Activated CD8-positive, alpha-beta memory T cell treated with anti-CD3 and anti-CD28 coated beads, Interleukin-2, amount 50 U/mL, for 48 hours (primary cell): ENCODE measurements around the gene ECM2.
"Not testable (repeated sequence)": the region's sequence is repeated elsewhere in the genome, so short reads cannot be mapped to it uniquely, and the experiment has no call there.

Source experiments
- DNase-seq: peaks from one replicate; pipeline ENCODE4 v3.0.0-alpha.2; 2020

Gene ECM2

DNA sequence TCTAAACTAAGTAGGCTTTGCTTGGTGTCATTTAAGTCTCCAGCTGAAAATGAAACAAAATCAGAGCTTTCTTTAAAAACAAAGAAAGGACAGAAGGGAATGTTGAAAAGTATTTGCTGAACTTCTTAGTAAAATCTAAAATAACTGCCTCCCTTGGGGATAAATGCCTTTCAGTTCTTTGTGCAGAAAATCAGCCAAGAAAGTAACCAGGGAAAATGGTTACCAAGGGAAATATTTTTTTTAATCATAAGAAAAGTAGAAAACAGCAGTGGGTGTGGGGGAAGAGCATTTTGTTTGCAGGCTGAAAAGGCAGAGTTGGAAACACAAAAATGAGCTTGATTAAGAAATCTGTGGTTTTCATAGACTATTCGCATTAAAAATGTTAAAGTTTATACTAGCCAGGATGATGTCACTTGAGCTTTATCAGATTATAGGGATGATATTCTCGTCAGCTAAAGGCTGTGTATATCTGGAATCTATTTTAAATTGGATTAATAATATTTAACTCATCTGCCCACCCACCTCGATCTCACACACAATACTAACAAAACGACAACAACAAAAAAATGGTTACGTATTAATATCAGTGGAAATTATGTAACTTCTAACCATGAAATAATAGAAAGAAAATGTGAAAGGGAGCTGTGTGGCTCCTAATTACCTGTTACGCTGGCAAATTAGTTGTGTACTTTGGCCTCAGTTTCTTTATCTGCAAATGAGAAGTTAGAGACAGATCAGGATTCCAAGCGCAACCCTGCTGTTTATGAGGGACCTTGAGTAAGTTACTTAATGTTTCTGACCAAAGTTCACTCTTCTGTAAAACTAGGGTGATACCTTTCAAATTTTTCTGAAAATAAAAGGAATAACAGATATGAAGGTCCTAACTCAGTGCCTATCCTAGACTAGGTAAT lies at the start of gene ECM2:
Gene ECM2 (minus strand): TSS at position 51 of the 911 bp plus-strand sequence. CDS start 13,124 bp downstream, outside the sequence.
- no peak for DNase-seq

DNA sequence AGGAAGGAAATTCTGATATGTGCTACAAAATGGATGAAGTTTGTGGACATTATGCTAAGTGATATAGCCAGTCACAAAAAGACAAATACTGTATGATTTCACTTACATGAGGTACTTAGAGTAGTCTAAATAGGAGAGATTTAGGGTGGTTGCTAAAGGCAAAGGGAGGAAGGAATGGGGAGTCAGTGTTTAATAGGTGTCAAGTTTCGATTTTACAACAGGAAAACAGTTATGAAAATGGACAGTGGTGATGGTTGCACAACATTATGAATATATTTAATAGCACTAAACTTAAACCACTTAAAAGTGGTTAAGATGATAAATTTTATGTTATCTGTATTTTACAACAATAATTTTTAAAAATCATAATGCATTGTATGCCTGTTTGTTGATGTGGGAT lies 40.4 kb upstream of the ECM2 start:
- DNase-seq, result no peak

DNA sequence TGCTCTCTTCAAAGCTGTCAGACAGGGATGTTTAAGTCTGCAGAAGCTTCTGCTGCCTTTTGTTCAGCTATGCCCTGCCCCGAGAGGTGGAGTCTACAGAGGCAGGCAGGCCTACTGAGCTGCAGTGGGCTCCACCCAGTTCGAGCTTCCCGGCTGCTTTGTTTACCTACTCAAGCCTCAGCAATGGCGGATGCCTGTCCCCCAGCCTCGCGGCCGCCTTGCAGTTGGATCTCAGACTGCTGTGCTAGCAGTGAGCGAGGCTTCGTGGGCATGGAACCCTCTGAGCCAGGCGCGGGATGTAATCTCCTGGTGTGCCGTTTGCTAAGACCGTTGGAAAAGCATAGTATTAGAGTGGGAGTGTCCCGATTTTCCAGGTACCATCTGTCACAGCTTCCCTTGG lies 37.8 kb upstream of the ECM2 start:
- not testable (repeated sequence) for DNase-seq

DNA sequence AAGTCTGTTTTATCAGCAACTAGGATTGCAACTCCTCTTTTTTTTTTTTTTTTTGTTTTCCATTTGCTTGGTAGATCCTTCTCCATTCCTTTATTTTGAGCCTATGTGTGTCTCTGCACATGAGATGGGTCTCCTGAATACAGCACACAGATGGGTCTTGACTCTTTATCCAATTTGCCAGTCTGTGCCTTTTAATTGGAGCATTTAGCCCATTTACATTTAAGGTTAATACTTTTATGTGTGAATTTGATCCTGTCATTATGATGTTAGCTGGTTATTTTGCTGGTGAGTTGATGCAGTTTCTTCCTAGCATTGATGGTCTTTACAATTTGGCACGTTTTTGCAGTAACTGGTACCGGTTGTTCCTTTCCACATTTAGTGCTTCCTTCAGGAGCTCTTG lies 36.1 kb upstream of the ECM2 start:
- DNase-seq, result not testable (repeated sequence)

DNA sequence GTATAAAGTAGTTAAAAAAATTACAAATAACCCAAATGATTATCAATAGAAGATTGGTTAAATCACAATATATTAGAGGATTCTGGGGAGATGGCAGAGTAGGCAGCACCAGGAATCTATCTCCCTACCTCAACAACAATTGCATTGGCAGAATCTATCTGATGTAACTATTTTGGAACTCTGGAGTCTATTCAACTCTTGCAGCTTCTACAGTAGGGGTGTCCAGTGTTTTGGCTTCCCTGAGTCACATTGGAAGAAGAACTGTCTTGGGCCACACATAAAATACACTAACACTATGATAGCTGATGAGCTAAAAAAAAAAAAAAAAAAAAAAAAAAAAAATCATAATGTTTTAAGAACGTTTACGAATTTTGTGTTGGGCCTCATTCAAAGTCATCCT lies 29.2 kb upstream of the ECM2 start:
- DNase-seq, result no peak

DNA sequence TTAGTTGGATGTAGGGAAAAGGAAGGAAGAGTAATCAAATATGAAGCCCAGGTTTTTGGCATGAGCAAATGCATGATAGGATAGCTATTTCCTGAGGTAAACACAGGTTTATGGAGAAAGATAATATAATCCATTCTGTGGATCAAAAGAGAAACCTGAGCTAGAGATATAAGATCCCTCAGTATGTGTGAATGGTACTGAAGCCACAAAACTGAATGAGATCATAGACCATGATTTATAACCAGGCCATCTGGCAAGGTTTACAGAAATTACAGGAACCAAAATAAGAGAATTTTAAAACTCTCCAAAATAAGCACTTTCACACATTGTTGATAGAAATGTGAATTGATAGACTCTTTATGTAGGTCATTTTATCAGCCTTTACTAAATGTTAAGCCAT lies 28.7 kb upstream of the ECM2 start:
- DNase-seq, result no peak

DNA sequence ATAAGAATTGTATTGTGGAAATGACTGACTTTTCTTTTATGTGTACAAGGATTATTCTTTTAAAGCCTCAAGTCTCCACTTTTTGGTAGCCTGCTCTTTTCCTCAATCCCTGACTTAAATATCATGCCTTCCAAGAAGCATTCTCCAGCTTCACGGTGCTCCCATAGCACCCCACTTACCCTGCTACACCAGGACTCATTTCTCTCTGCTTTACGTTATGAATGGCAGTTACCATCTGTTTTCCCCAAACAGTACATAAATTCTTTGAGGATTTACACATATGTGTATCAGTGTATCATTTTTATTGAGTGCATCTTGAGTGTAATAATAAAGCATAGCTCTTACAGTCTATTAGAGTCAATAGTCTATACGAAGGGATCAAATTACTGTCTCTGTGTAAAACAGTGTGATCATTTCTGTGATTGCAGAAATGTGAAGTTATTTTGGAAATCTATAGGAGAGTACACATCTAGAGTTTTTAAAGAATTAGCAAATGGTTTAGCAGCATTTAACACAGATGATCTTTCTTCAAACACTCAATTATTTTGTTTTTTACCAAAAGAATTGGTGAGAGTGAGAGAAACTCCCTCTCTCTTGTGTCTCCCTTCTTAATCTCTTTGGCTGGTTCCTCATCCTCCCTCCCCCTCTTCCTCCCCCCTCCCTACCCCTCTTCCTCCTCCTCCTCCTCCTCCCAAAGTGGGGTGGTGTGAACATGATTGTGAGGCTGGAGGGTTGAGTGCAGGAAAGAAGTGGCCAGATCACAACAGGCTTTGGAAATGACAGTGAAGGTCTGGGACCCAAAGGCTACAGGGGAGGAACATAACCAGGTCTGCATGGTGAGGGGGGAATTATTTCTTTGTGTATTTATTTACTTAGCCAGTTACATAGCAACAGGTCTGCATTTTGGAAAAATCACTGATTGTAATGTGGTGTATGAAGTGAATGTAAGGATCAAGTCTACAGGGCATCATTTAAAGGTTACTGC lies 27.6 kb upstream of the ECM2 start:
- DNase-seq, result no peak

DNA sequence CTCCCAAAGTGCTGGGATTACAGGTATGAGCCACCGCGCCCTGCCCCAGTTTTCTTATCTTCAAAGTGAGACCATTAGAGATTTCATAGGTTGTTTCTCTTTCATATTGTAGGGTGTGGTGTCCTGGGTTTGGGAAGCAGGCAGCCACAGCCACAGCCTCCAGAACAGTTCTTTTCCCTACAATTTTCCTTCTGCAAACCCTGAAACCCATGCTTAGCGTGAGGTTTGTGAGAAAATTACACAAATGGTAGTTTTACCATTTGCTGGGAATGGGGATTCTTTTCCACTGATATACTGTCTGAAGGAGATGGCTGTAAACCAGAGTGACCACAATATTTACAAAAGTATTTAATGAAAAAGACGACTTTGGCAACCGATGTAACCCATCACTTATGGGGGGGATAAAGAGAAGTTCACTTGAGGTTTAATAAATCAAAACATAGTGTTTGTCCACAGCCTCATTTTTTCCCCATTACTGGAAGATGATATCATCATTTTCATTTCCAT lies 26.7 kb upstream of the ECM2 start:
- DNase-seq, result no peak

DNA sequence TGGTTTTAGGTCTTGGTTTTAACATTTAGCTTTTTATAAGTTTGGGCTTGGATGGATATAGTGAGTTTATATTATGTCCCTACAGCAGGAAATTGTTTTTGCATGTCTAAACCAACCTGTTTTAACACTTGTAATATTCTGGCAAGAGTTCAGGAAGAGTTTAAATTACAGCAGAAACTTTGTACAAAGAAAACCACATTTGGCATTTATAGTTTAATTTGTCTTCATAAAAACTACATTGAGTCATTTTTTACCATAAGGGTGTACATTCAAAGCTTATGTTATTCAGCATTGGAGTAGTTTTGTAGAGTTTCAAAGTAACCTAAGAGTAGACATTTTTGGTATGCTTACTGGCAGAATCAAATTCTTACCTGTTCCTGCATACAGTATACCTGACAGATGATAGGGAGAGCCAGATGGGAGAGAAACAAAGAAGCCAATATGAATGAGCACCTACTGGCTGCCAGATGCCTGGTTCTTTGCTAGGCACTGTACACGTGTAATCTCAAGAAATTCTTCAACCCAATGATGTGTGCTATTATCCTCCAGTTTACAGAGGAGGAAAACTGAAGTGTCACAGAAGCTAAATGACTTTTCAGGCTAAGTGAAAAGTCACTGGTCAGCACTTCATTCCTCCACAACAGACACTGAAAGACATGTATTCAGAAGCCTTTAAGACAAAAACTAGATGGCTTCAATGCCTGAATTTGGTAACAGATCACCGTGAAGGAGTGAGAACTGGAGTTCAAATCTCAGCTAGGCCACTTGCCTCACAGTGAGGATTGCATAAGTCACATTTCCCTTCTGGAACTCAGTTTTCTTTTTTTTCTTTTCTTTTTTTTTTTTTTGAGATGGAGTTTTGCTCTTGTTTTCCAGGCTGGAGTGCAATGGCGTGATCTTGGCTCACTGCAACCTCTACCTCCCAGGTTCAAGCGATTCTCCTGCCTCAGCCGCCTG lies 25.9 kb upstream of the ECM2 start:
- DNase-seq, result no peak

DNA sequence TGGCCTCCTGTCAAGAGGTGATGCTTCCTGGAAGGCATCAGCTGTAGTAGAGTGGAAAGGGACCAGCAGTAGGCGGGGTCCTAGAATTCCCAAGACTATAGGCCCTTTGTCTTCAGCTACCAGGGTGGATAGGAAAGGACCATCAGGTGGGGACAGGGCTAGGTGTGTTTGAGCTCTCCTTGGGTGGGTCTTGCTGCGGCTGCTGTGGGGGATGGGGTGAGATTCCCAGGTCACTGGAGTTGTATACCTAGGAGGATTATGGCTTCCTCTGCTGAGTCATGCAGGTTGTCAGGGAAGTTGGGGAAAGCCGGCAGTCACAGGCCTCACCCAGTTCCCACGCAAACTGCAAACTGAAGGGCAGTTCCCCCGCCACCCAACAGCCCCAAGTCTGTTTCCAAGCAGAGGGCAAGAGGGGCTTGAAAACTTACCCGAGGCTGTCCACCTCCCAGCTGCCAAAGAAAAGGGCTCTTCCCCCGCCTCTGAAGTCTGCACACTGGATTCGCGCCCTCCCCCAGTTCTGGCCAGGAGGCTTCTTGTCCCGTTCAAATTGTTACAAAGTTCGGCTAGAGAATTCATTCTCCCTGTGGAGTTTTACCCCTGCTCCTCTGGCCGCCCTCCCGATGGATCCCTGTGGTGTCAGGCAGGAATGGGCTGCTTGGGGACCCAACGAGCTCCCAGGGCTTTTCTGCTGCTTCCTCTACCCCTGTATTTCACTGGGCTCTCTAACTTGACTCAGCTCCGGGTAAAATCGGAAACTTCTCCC lies 23.0 kb upstream of the ECM2 start:
- DNase-seq, result no peak

DNA sequence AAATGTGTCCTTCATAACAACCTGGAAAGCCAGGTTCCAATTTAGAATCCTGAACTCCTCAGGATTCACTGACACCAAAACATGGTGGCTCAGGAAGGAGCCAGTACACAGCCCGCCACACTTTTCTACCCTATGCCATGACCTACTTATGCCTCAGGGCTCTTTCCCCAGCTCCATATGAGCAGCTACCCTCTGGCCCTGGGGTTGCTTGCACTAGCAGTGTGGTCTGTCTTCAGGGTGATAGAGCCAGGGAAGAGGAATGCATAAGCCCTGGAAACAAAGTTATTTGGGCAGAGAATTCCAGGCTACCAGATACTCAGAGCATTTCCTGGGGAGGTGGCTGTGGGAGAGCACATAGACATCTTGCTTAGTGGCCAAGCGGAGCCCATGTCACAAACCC lies 15.0 kb upstream of the ECM2 start:
- no peak for DNase-seq

DNA sequence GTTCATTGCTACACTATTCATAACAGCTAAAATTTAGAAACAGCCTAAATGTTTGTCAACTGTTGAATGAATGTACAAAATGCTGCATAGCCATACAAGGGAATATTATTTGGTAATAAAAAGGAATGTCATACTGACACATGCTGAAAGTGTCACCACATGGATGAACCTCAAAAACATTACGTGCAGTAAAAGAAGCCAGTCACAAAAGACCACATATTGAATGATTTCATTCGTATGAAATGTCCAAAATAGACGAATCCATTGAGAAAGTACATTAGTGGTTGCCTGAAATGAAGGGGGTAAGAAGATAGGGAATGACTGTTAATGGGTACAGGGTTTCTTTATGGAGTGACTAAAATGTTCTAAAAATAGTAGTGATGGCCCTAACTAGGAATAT lies 11.6 kb upstream of the ECM2 start:
- no peak for DNase-seq

DNA sequence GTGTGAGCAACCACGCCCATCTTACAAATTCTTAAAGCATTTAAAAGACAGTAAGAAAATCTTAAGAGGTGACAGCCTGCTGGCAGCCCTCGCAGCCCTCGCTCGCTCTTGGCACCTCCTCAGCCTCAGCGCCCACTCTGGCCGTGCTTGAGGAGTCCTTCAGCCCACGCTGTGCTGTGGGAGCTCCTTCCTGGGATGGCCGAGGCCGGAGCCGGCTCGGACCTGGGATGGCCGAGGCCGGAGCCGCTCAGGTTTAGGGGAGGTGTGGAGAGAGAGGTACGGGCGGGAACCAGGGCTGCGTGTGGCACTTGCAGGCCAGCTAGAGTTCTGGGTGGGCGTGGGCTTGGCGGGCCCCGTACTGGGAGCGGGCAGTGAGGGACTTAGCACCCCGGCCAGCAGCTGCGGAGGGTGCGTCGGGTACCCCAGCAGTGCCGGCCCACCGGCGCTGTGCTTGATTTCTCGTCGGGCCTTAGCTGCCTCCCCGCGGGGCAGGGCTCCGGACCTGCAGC lies 9.3 kb upstream of the ECM2 start:
- no peak for DNase-seq

DNA sequence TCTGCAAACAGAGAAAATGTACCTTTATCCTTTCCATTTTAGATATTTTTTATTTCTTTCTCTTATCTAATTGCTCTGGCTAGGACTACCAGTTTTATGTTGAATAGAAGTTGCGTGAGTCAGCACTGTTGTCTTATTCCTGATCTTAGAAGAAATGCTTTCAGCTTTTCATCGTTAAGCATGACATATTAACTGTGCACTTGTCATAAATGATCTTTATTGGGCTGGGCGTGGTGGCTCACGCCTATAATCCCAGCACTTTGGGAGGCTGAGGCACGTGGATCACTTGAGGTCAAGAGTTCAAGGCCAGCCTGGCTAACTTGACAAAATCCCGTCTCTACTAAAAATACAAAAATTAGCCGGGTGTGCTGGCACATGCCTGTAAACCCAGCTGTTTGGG lies 8.2 kb upstream of the ECM2 start:
- DNase-seq, result no peak

DNA sequence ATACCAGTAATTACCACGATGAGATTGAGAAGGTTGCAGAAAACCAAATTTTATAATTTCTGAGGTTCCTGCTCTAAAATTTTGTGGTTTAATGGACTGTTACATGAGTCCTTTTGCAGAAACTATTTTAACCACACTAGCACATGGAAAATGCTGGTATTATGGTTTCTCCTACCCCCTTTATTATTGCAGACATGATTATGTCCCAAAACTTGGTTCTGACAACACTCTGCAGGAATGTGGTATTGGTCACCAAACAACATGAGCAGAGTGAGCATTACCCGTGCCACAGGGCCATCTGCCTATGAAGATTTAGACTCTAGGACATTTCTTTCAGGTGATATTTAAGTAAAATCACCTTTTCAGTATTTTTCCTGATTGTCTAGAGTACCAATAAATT lies 2.8 kb upstream of the ECM2 start:
- no peak for DNase-seq

DNA sequence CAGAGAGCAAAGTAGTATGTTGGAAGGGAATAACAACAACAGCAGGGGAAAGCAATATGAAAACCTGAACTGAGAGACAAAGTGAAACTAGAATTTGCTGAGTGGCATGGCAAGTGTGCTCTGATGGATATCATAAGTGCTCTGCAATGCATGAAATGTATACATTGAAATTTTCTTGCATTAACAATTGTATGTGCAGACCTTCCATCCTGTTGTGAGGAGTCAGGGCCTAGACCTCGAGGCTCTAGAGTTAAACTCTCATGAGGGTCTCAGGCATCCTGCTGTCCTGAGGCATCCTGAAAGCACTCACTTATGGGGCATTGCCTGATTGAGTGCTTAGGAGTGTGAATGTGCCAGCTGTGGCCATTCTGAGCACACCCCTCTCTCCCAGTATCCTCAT lies 1.1 kb downstream of the ECM2 start:
- DNase-seq, result no peak

DNA sequence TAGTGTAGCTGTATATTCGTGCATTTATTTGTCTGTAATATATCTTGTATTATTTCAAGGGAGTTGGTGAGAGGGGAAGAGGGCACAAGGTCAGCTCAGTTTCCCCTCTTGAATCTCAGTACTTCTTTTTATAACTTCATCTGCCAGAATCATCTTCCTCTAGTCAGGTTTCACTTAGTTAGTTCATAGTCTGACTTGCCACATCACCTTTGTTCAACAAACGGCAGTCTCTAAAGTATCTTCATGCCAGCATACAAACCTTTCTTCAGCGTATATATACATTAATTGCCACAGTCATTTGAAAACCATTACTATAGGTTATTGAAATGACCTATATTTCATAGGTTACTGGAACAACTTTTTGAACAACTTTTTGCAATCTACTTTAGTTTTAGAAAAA lies 1.6 kb downstream of the ECM2 start:
- DNase-seq, result no peak

DNA sequence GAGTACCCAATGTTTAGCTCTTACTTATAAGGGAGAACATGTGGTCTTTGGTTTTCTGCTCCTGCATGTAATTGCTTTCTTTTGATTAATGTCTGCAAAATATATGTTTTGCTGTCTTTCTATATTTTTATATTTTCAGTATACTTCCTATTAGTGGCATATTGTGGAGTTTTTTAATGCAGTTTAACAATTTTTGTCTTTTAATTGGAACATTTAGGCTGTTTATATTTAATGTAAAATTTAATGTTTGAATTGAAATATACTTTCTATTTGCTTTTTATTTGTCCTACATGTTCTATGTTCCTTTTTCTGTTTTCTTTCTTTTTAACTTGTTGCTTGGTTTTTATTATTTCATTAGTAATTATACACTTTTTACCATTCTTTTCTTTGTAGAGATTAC lies 4.9 kb downstream of the ECM2 start:
- DNase-seq, result no peak

DNA sequence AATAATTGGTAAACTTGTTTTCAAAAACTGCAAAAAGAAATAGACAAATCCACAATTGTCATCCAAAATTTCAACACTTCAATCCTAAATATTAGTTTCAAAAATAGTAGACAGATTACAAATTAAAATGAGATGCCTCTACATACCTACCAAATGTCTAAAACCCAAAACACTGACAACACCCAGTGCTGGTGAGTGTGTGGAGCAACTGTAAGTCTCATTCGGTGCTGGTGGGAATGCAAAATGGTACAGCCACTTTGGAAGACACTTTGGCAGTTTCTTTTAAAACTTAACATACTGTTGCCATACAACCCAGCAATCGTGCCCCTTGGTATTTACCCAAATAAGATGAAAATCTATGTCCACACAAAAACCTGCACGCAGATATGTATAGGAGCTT lies 6.7 kb downstream of the ECM2 start:
- DNase-seq, result no peak

DNA sequence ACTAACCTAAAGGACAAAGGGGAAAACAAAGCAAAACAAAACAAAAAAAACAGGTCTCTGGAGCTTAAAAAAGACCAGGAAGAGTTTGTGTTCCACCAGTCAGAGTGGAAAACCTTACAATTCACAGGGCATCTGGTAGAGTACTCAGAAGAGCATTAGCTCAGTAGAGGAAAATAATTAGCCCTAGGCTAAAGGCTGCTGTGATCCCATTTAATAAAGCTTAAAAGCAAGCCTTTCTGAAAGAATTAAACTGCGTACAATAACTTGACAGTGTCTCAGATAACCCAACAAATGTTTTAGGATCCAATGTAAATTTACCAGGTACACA lies 7.3 kb downstream of the ECM2 start:
- DNase-seq, result no peak

DNA sequence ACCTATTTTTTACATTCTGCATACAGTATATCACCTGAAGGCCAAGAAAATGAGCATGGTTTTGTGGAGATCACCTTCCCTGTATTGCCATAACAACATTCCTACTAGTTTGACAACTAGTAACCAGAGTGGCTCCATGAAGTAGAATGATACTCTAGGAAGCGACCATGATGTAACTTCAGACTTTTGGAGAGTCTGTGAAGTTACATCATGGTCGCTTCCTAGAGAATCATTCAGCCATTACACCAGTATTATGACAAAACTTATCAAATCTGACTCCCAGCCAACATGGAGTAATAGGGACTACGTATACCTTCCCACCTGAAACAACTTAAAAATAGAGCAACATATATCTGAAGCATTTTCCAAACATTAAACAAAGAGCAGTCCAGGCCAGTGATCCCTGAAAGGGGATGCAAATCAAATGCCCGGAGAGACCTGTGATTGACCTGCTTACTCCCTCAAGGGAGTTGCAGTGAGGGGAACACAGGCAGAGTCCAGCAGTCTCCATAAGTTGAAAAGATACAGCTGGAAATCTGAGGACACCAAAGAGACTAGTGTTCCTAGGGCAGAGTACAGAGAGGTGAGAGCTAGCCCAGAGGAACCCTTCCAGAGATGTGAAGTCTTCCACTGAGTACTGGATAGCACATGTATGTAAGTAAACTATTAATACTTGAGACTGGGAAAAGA lies 7.8 kb downstream of the ECM2 start:
- DNase-seq, result no peak
